NB4 (cell line): ENCODE results near the gene SLC25A21.

Source experiments
- CTCF ChIP-seq: IDR thresholded peaks from one replicate; pipeline ENCODE4 v1.5.1; 2012; ENCODE audit warnings: low read depth, low read length
- MAX ChIP-seq: IDR thresholded peaks from 2 replicates; pipeline ENCODE4 v1.6.1; 2011; ENCODE audit warnings: low read depth, low read length
- MYC ChIP-seq: IDR thresholded peaks from 2 replicates; pipeline ENCODE4 v1.6.1; 2011; ENCODE audit warnings: low read depth, low read length
- POLR2A ChIP-seq: IDR thresholded peaks from 2 replicates; pipeline ENCODE4 v1.6.1; 2011; ENCODE audit warnings: mild to moderate bottlenecking; ENCODE audit not compliant: insufficient read length; ENCODE audit errors: extremely low read depth

GRCh38 chr14:37213016-37213415 is 40.6 kb upstream of the SLC25A21 start:
- TF ChIP-seq MYC (no peak), CTCF (no peak), POLR2A (no peak), MAX (no peak)
